DOHH2 (cell line): ENCODE data around the gene PCNX2.

ENCODE experiments used
- H3F3A ChIP-seq: fragments of 200-600 bp; sonication (generic), shearing (Covaris generic); 2 replicates; pipeline ENCODE4 v1.6.0; 2016; ENCODE audit warnings: antibody characterized with exemption, mild to moderate bottlenecking; ENCODE audit not compliant: control insufficient read depth, insufficient read depth
- H3K27ac ChIP-seq: fragments of 200-600 bp; sonication (generic); 2 replicates; pipeline ENCODE4 v1.5.1; 2014; ENCODE audit warnings: low read depth, mild to moderate bottlenecking, low read length, moderate library complexity
- H3K27me3 ChIP-seq: fragments of 200-600 bp; sonication (generic); 2 replicates; pipeline ENCODE4 v1.6.1; 2014; ENCODE audit warnings: mild to moderate bottlenecking, low read length, mixed read lengths; ENCODE audit not compliant: control insufficient read depth
- H3K36me3 ChIP-seq: fragments of 200-600 bp; sonication (generic); 2 replicates; pipeline ENCODE4 v1.6.1; 2014; ENCODE audit warnings: mild to moderate bottlenecking, low read length, moderate library complexity, mixed read lengths; ENCODE audit not compliant: control insufficient read depth
- H3K4me1 ChIP-seq: fragments of 200-600 bp; sonication (generic); 2 replicates; pipeline ENCODE4 v1.6.1; 2014; ENCODE audit warnings: mild to moderate bottlenecking, low read length, mixed read lengths; ENCODE audit not compliant: control insufficient read depth
- H3K4me2 ChIP-seq: fragments of 200-600 bp; sonication (generic); 2 replicates; pipeline ENCODE4 v1.6.0; 2014; ENCODE audit warnings: mild to moderate bottlenecking, low read length, moderate library complexity
- H3K4me3 ChIP-seq: fragments of 200-600 bp; sonication (generic); 2 replicates; pipeline ENCODE4 v1.5.1; 2014; ENCODE audit warnings: mild to moderate bottlenecking, low read length, mixed read lengths
- H3K79me2 ChIP-seq: fragments of 200-600 bp; sonication (generic); 2 replicates; pipeline ENCODE4 v1.6.1; 2014; ENCODE audit warnings: mild to moderate bottlenecking, low read length, mixed read lengths; ENCODE audit not compliant: control insufficient read depth
- H3K9me2 ChIP-seq: fragments of 200-600 bp; sonication (generic); replicated peaks from 2 replicates; pipeline ENCODE4 v1.6.1; 2014; ENCODE audit warnings: mild to moderate bottlenecking, low read length, mixed read lengths; ENCODE audit not compliant: control insufficient read depth
- H3K9me3 ChIP-seq: fragments of 200-600 bp; sonication (generic); 2 replicates; pipeline ENCODE4 v1.6.1; 2014; ENCODE audit warnings: antibody characterized with exemption, low read length, mixed read lengths; ENCODE audit not compliant: control insufficient read depth, insufficient read depth
- H4K20me1 ChIP-seq: fragments of 200-600 bp; sonication (generic); 2 replicates; pipeline ENCODE4 v1.6.0; 2014; ENCODE audit warnings: low read depth, mild to moderate bottlenecking, antibody characterized with exemption, low read length, moderate library complexity; ENCODE audit not compliant: control insufficient read depth, insufficient read depth
- EZH2phosphoT487 ChIP-seq: fragments of 200-600 bp; sonication (generic); IDR thresholded peaks from 2 replicates; pipeline ENCODE4 v1.6.1; 2017; ENCODE audit warnings: borderline replicate concordance, mild to moderate bottlenecking, antibody characterized with exemption, low read length, moderate library complexity, mixed read lengths
- TF ChIP-seq, protein P1 (sequence below): fragments of 200-600 bp; sonication (generic); IDR thresholded peaks from one replicate; pipeline ENCODE4 v1.5.1; 2014; ENCODE audit warnings: antibody characterized with exemption, mild to moderate bottlenecking, low read depth, low read length; ENCODE audit not compliant: poor library complexity, severe bottlenecking

The PCNX2 gene

DNA sequence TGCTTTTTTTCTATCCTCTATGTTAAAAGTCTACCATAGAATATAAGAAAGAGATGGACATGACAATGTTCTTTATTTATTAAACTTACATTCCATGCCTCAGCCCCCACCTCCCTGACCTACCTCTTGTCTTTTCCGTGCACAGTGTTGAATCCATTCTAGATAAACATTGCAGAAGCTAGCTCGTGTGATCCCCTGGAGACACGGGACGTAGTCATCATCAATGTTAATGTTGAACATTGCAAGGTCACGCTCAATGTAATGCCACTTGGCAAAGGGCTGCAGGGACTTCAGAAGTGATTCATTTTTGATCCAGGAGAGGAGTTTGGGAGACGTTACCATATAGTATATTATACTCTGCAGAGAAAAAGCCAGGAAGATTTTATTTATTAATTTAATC is 278.7 kb downstream of the PCNX2 start:
- no peaks in the 10 kb centered on the region for H3K79me2 ChIP-seq
- no peak overlapping the region for H3K4me2 ChIP-seq
- no peaks in the 10 kb centered on the region for H3K9me2 ChIP-seq
- H3F3A ChIP-seq = no peaks in the 10 kb centered on the region
- no peaks in the 10 kb centered on the region for H3K9me3 ChIP-seq
- no peak overlapping the region for H3K27ac ChIP-seq
- H3K4me3 ChIP-seq = no peak overlapping the region
- no peaks in the 10 kb centered on the region for H3K4me1 ChIP-seq
- no peak for TF ChIP-seq EZH2phosphoT487
- TF ChIP-seq, protein P1, sequence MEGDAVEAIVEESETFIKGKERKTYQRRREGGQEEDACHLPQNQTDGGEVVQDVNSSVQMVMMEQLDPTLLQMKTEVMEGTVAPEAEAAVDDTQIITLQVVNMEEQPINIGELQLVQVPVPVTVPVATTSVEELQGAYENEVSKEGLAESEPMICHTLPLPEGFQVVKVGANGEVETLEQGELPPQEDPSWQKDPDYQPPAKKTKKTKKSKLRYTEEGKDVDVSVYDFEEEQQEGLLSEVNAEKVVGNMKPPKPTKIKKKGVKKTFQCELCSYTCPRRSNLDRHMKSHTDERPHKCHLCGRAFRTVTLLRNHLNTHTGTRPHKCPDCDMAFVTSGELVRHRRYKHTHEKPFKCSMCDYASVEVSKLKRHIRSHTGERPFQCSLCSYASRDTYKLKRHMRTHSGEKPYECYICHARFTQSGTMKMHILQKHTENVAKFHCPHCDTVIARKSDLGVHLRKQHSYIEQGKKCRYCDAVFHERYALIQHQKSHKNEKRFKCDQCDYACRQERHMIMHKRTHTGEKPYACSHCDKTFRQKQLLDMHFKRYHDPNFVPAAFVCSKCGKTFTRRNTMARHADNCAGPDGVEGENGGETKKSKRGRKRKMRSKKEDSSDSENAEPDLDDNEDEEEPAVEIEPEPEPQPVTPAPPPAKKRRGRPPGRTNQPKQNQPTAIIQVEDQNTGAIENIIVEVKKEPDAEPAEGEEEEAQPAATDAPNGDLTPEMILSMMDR = no peak
- no peaks in the 10 kb centered on the region for H3K36me3 ChIP-seq
- no peaks in the 10 kb centered on the region for H3K27me3 ChIP-seq
- no peaks in the 10 kb centered on the region for H4K20me1 ChIP-seq

DNA sequence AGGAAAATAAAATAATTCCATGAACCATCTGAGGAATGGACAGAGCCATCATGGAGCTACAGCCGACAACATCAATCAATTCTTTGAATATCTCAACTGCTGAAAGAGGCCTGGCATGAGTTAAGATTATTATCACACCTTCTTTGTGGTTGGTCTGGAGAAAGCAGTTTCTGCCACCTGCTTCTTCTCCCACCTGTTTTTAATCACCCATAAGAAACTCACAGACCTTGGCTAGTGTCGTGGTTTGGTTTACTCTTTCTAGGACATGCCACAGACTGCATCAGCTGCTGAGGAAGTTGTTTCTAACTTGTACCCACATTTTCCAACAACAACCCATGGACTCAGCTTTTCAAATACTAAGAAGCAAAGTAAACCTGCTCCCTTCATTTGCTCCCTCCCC is 279.6 kb downstream of the PCNX2 start:
- H3K9me3 ChIP-seq = no peaks in the 10 kb centered on the region
- no peaks in the 10 kb centered on the region for H3K27me3 ChIP-seq
- H4K20me1 ChIP-seq = no peaks in the 10 kb centered on the region
- no peaks in the 10 kb centered on the region for H3K79me2 ChIP-seq
- no peak overlapping the region for H3K4me2 ChIP-seq
- H3K36me3 ChIP-seq = no peaks in the 10 kb centered on the region
- no peaks in the 10 kb centered on the region for H3K4me1 ChIP-seq
- no peaks in the 10 kb centered on the region for H3K9me2 ChIP-seq
- H3K4me3 ChIP-seq = no peak overlapping the region
- H3F3A ChIP-seq = no peaks in the 10 kb centered on the region
- no peak overlapping the region for H3K27ac ChIP-seq
- TF ChIP-seq EZH2phosphoT487 = no peak
- TF ChIP-seq, protein P1 = no peak

DNA sequence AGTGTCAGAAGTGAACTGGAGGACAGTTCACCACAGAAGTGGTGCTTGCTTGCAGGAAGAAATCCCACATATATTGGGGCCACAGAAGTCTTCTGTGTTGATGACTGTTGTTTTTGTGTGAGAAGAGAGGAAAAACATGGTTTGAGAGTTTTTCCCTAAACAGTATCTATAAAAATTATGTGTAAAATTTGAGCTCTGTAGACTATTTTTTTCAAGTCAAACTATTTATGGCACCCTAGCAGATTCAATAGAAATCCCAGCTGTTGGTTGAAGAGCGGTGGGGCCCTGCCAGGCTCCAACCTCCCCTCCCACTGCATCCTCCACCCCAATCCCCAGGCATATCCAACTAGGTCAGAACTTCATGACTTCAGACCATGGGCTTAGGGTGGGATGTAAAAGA is 283.5 kb downstream of the PCNX2 start:
- Histone ChIP-seq H4K20me1 (no peaks in the 10 kb centered on the region), H3K4me2 (no peak overlapping the region), H3K79me2 (no peaks in the 10 kb centered on the region), H3K36me3 (no peaks in the 10 kb centered on the region), H3F3A (no peaks in the 10 kb centered on the region), H3K9me2 (no peaks in the 10 kb centered on the region), H3K4me3 (no peak overlapping the region), H3K9me3 (no peaks in the 10 kb centered on the region), H3K27me3 (no peaks in the 10 kb centered on the region), H3K27ac (no peak overlapping the region), H3K4me1 (no peaks in the 10 kb centered on the region)
- TF ChIP-seq EZH2phosphoT487 = no peak
- TF ChIP-seq, protein P1 = no peak

DNA sequence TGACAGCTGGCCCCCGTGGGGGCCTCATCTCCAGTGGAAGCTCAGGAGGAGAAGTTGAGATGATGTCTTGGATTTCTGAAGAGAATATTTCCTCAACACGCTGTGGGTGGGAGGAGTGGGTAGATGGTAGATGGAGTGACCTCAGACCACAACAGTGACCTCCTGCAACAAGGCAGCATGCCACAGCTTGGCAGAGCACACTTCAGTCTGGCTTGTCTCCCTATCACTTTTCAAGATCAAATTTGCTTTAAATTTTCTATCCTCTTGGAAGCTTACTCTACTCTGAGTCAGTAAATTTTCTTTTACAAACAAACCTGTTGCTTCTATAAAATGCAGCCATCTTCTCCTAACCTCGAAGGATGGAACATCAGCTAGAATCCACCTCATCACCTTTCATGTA is 285.4 kb downstream of the PCNX2 start:
- H3K27ac ChIP-seq = no peak overlapping the region
- H3K27me3 ChIP-seq = no peaks in the 10 kb centered on the region
- H3K9me3 ChIP-seq = no peaks in the 10 kb centered on the region
- H3K36me3 ChIP-seq = no peaks in the 10 kb centered on the region
- no peaks in the 10 kb centered on the region for H4K20me1 ChIP-seq
- no peak overlapping the region for H3K4me2 ChIP-seq
- no peaks in the 10 kb centered on the region for H3K9me2 ChIP-seq
- H3F3A ChIP-seq = no peaks in the 10 kb centered on the region
- no peak for TF ChIP-seq EZH2phosphoT487
- TF ChIP-seq, protein P1 = no peak
- H3K4me3 ChIP-seq = no peak overlapping the region
- H3K4me1 ChIP-seq = no peaks in the 10 kb centered on the region
- no peaks in the 10 kb centered on the region for H3K79me2 ChIP-seq
